K562 (cell line): ENCODE measurements around the gene HNMT. TPM values are rescaled to one million over a fixed set of nuclear protein-coding genes. Genes with fewer than 3 reads are reported as not detected.

Experiments
- FOSL1 ChIP-seq: fragments of 200-800 bp; sonication (Bioruptor generic); conservative IDR thresholded peaks from 2 replicates; pipeline ENCODE4 v1.6.1; 2016; ENCODE audit warnings: missing genetic modification characterization, missing compliant biosample characterization
- HMGN3 ChIP-seq: IDR thresholded peaks from 2 replicates; pipeline ENCODE4 v1.6.1; 2011; ENCODE audit warnings: borderline replicate concordance, low read depth, mild to moderate bottlenecking, mixed read lengths, low read length; ENCODE audit not compliant: insufficient read length; ENCODE audit errors: extremely low read depth
- HOXB6 ChIP-seq: fragments of 250-450 bp; sonication (Bioruptor Pico); IDR thresholded peaks from 2 replicates; pipeline ENCODE4 v1.5.1; 2022; ENCODE audit warnings: mild to moderate bottlenecking, borderline replicate concordance
- IRF2 ChIP-seq: sonication (generic); formaldehyde crosslinking; IDR thresholded peaks from 2 replicates; pipeline ENCODE4 v1.8.1; 2022; ENCODE audit warnings: mild to moderate bottlenecking, missing genetic modification reagents
- KAT2B ChIP-seq: IDR thresholded peaks from one replicate; pipeline ENCODE4 v1.6.1; 2012; ENCODE audit warnings: low read depth, mild to moderate bottlenecking, control low read depth, inconsistent platforms, low read length, moderate library complexity
- NFRKB ChIP-seq: fragments of 450-650 bp; IDR thresholded peaks from 2 replicates; pipeline ENCODE4 v1.6.1; 2016; ENCODE audit warnings: low read depth
- NUFIP1 ChIP-seq: fragments of 450-650 bp; IDR thresholded peaks from 2 replicates; pipeline ENCODE4 v1.6.1; 2018; ENCODE audit not compliant: partially characterized antibody
- PHF8 ChIP-seq: fragments of 200-600 bp; sonication (generic); IDR thresholded peaks from 2 replicates; pipeline ENCODE4 v1.6.1; 2012; ENCODE audit warnings: mixed run types, mild to moderate bottlenecking, inconsistent platforms, low read length, moderate library complexity, borderline replicate concordance
- POLR2AphosphoS5 ChIP-seq: IDR thresholded peaks from 2 replicates; pipeline ENCODE4 v1.6.1; 2011; ENCODE audit warnings: mild to moderate bottlenecking, low read depth, low read length, moderate library complexity; ENCODE audit not compliant: control insufficient read depth, insufficient read depth
- RBBP5 ChIP-seq: fragments of 200-600 bp; sonication (generic); IDR thresholded peaks from 2 replicates; pipeline ENCODE4 v1.6.1; 2012; ENCODE audit warnings: borderline replicate concordance, mild to moderate bottlenecking, low read length, control low read depth, inconsistent platforms; ENCODE audit not compliant: insufficient read depth, poor library complexity, severe bottlenecking
- RCOR1 ChIP-seq, 2 experiments: IDR thresholded peaks; 2 replicates each; pipeline ENCODE4 v1.6.1; 2012; ENCODE audit warnings: low read depth in 2 of 2, low read length in 2 of 2, borderline replicate concordance in 1 of 2, improper control_type of control experiment in 1 of 2
- SMARCB1 ChIP-seq: IDR thresholded peaks from 2 replicates; pipeline ENCODE4 v1.6.1; 2011; ENCODE audit warnings: improper control_type of control experiment, low read depth; ENCODE audit not compliant: insufficient read length
- SNIP1 ChIP-seq: fragments of 450-650 bp; IDR thresholded peaks from 2 replicates; pipeline ENCODE4 v1.7.1; 2017; ENCODE audit warnings: low read depth, mild to moderate bottlenecking
- TCF3 ChIP-seq: sonication (generic); formaldehyde crosslinking; IDR thresholded peaks from 2 replicates; pipeline ENCODE4 v1.4.0; 2020; ENCODE audit warnings: mild to moderate bottlenecking, missing genetic modification reagents
- ZNF143 ChIP-seq: sonication (generic); formaldehyde crosslinking; IDR thresholded peaks from 2 replicates; pipeline ENCODE4 v1.9.0; 2022; ENCODE audit warnings: mild to moderate bottlenecking, missing genetic modification reagents
- ZNF324 ChIP-seq: fragments of 250-450 bp; sonication (Bioruptor Pico); IDR thresholded peaks from 2 replicates; pipeline ENCODE4 v1.4.0; 2020; ENCODE audit warnings: mild to moderate bottlenecking
- polyA plus RNA-seq, 8 experiments: library from polyadenylated mRNA; depleted of rRNA in 4 of 8; stranded (reverse) in 5 of 8; unstranded in 3 of 8; fragments of >200 nt; fragmentation: Nextera tagmentation in 2 of 8; fragmentation: Illumina TruSeq in 1 of 8; extraction: Ambion mirVana in 2 of 8; extraction: Trizol in 1 of 8; gene quantifications; 2 replicates each; pipeline versions ENCODE4 v1.2.1 to v1.2.3, GENCODE V29; 2011 to 2014; ENCODE audit warnings: inconsistent platforms in 1 of 8, missing spikeins in 1 of 8
- total RNA-seq, 7 experiments: library from RNA; depleted of rRNA in 6 of 7; stranded (reverse); fragments of >200 nt in 6 of 7; fragmentation: Illumina TruSeq in 2 of 7; extraction: Trizol in 2 of 7; gene quantifications; 2 replicates each; pipeline versions ENCODE4 v1.2.1 to v1.2.3, GENCODE V29; 2011 to 2021; ENCODE audit warnings: low replicate concordance in 1 of 7
- TF ChIP-seq, protein P1 (sequence below): IDR thresholded peaks from 2 replicates; pipeline ENCODE4 v1.6.1; 2011; ENCODE audit warnings: borderline replicate concordance, low read depth, mild to moderate bottlenecking, moderate library complexity, low read length; ENCODE audit not compliant: insufficient read depth, poor library complexity, severe bottlenecking
- TF ChIP-seq, protein P2 (sequence below): fragments of 250-450 bp; sonication (Bioruptor Pico); IDR thresholded peaks from 2 replicates; pipeline ENCODE4 v1.4.0; 2020; ENCODE audit warnings: mild to moderate bottlenecking, moderate library complexity
- TF ChIP-seq, protein P3 (sequence below): conservative IDR thresholded peaks from 2 replicates; pipeline ENCODE4 v1.6.1; 2011; ENCODE audit warnings: low read depth, mild to moderate bottlenecking, low read length; ENCODE audit not compliant: control insufficient read depth
- TF ChIP-seq, protein P4 (sequence below): fragments of 250-450 bp; sonication (Bioruptor Pico); IDR thresholded peaks from 2 replicates; pipeline ENCODE4 v1.5.1; 2021; ENCODE audit warnings: mild to moderate bottlenecking
- TF ChIP-seq, protein P5 (sequence below): fragments of 450-650 bp; conservative IDR thresholded peaks from 2 replicates; pipeline ENCODE4 v1.6.1; 2016; ENCODE audit warnings: missing genetic modification characterization, low read depth, mild to moderate bottlenecking, control low read depth, missing compliant biosample characterization

Gene HNMT
- total and polyA plus RNA-seq, 9 of the 15 experiments (the other 6 are each of a cell fraction or from before 2014, with no cell fraction given), result 3.1 to 10.9 (median 5.3) TPM

DNA sequence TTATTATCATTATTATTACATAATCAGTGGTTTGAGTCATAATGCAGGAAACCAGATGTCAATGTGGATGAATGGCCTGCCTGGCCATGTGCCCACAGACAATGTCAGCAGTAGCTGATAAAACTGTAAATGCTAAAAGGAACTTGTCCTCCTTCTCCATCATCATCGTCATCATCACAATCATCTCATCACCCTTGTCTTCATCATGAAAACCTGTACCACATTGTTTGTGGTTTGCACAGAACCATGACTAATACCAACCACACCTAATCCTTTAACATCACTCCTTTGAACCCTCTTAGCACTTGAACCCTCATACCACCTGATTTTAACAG lies 96.0 kb downstream of the HNMT start (continued):
- TF ChIP-seq ZNF143, result no peak
- TF ChIP-seq RBBP5, result no peak
- peak; percentile 91 for TF ChIP-seq FOSL1 (tag)
- TF ChIP-seq, protein P1, sequence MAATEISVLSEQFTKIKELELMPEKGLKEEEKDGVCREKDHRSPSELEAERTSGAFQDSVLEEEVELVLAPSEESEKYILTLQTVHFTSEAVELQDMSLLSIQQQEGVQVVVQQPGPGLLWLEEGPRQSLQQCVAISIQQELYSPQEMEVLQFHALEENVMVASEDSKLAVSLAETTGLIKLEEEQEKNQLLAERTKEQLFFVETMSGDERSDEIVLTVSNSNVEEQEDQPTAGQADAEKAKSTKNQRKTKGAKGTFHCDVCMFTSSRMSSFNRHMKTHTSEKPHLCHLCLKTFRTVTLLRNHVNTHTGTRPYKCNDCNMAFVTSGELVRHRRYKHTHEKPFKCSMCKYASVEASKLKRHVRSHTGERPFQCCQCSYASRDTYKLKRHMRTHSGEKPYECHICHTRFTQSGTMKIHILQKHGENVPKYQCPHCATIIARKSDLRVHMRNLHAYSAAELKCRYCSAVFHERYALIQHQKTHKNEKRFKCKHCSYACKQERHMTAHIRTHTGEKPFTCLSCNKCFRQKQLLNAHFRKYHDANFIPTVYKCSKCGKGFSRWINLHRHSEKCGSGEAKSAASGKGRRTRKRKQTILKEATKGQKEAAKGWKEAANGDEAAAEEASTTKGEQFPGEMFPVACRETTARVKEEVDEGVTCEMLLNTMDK, result no peak
- no peak for TF ChIP-seq HOXB6
- no peak for TF ChIP-seq IRF2 (CRISPR knock-in tag)
- TF ChIP-seq, protein P2, sequence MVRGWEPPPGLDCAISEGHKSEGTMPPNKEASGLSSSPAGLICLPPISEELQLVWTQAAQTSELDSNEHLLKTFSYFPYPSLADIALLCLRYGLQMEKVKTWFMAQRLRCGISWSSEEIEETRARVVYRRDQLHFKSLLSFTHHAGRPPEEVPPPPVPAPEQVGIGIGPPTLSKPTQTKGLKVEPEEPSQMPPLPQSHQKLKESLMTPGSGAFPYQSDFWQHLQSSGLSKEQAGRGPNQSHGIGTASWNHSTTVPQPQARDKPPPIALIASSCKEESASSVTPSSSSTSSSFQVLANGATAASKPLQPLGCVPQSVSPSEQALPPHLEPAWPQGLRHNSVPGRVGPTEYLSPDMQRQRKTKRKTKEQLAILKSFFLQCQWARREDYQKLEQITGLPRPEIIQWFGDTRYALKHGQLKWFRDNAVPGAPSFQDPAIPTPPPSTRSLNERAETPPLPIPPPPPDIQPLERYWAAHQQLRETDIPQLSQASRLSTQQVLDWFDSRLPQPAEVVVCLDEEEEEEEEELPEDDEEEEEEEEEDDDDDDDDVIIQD (CRISPR knock-in tag), result no peak
- peak; percentile 80; the same call in 1 of the 2 replicates for TF ChIP-seq POLR2AphosphoS5
- TF ChIP-seq, protein P3, sequence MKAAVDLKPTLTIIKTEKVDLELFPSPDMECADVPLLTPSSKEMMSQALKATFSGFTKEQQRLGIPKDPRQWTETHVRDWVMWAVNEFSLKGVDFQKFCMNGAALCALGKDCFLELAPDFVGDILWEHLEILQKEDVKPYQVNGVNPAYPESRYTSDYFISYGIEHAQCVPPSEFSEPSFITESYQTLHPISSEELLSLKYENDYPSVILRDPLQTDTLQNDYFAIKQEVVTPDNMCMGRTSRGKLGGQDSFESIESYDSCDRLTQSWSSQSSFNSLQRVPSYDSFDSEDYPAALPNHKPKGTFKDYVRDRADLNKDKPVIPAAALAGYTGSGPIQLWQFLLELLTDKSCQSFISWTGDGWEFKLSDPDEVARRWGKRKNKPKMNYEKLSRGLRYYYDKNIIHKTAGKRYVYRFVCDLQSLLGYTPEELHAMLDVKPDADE, result no peak
- TF ChIP-seq, protein P4, sequence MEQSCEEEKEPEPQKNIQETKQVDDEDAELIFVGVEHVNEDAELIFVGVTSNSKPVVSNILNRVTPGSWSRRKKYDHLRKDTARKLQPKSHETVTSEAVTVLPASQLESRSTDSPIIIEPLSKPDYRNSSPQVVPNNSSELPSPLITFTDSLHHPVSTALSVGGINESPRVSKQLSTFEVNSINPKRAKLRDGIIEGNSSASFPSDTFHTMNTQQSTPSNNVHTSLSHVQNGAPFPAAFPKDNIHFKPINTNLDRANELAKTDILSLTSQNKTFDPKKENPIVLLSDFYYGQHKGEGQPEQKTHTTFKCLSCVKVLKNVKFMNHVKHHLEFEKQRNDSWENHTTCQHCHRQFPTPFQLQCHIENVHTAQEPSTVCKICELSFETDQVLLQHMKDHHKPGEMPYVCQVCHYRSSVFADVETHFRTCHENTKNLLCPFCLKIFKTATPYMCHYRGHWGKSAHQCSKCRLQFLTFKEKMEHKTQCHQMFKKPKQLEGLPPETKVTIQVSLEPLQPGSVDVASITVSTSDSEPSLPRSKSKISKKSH (CRISPR knock-in tag), result no peak
- TF ChIP-seq ZNF324, result no peak
- TF ChIP-seq KAT2B, result no peak
- no peak for TF ChIP-seq SMARCB1
- TF ChIP-seq RCOR1 (IDR thresholded peaks at IDR 0.05; ENCODE audit: borderline replicate concordance in 1 of 2, low read depth in 2 of 2, low read length in 2 of 2), result peak; percentile 77 to 87; a peak in 2 of 4 replicates
- no peak for TF ChIP-seq SNIP1
- TF ChIP-seq NFRKB, result no peak
- TF ChIP-seq, protein P5, sequence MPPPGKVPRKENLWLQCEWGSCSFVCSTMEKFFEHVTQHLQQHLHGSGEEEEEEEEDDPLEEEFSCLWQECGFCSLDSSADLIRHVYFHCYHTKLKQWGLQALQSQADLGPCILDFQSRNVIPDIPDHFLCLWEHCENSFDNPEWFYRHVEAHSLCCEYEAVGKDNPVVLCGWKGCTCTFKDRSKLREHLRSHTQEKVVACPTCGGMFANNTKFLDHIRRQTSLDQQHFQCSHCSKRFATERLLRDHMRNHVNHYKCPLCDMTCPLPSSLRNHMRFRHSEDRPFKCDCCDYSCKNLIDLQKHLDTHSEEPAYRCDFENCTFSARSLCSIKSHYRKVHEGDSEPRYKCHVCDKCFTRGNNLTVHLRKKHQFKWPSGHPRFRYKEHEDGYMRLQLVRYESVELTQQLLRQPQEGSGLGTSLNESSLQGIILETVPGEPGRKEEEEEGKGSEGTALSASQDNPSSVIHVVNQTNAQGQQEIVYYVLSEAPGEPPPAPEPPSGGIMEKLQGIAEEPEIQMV (tag), result no peak
- no peak for TF ChIP-seq HMGN3
- peak; percentile 80 for TF ChIP-seq TCF3
- no peak for TF ChIP-seq PHF8
- no peak for TF ChIP-seq NUFIP1
